Progenitor cell of endocrine pancreas (in vitro differentiated cells): ENCODE measurements around the gene NTN1. TPM values are rescaled to one million over a fixed set of nuclear protein-coding genes. Genes with fewer than 3 reads are reported as not detected.

Experiments
- DNase-seq: peaks from one replicate; pipeline ENCODE4 v3.0.0; 2021; ENCODE audit warnings: low spot score; ENCODE audit not compliant: unreplicated experiment
- H3K27ac Mint-ChIP-seq: 2 replicates; pipeline ENCODE4 v1.8.0; 2021; ENCODE audit warnings: mild to moderate bottlenecking, moderate library complexity, mixed read lengths
- H3K27me3 Mint-ChIP-seq: 2 replicates; pipeline ENCODE4 v1.8.0; 2021; ENCODE audit warnings: mixed read lengths
- H3K36me3 Mint-ChIP-seq: 2 replicates; pipeline ENCODE4 v1.8.0; 2022; ENCODE audit warnings: mixed read lengths; ENCODE audit not compliant: insufficient read depth
- H3K4me1 Mint-ChIP-seq: 2 replicates; pipeline ENCODE4 v1.8.0; 2021; ENCODE audit warnings: low read depth, mixed read lengths
- H3K4me3 Mint-ChIP-seq: 2 replicates; pipeline ENCODE4 v1.8.0; 2021; ENCODE audit warnings: low read depth, mild to moderate bottlenecking, moderate library complexity, mixed read lengths
- H3K9me3 Mint-ChIP-seq: 2 replicates; pipeline ENCODE4 v1.8.0; 2021; ENCODE audit warnings: low read depth, mixed read lengths
- CTCF ChIP-seq: fragments of 200-600 bp; sonication (generic); IDR thresholded peaks from one replicate; pipeline ENCODE4 v1.5.0; 2021; ENCODE audit warnings: antibody characterized with exemption, mild to moderate bottlenecking; ENCODE audit not compliant: unreplicated experiment
- total RNA-seq: library from RNA; stranded (reverse); gene quantifications from 2 replicates; pipeline ENCODE4 v1.2.1, GENCODE V29; 2021

The NTN1 gene
- total RNA-seq, 1 donor from 2014 or later, result 4.4 TPM

GRCh38 chr17:9079461-9080103 lies 58.3 kb downstream of the NTN1 start:
- no peak for DNase-seq
- Mint-ChIP-seq H3K9me3 (no peaks in the 10 kb centered on the region), H3K27ac (no peak overlapping the region), H3K27me3 (peaks cover 43% of the 10 kb centered on the region), H3K36me3 (no peaks in the 10 kb centered on the region), H3K4me3 (no peak overlapping the region), H3K4me1 (no peaks in the 10 kb centered on the region)
- no peak for TF ChIP-seq CTCF

- H3K4me1 Mint-ChIP-seq, result no peaks in the 10 kb centered on the region
Observed at GRCh38 chr17:9080296-9080914, 59.1 kb downstream of the NTN1 start.

GRCh38 chr17:9080983-9081382 lies 59.7 kb downstream of the NTN1 start:
- TF ChIP-seq CTCF, result no peak
- DNase-seq, result no peak
- no peaks in the 10 kb centered on the region for H3K36me3 Mint-ChIP-seq
- no peaks in the 10 kb centered on the region for H3K9me3 Mint-ChIP-seq
- H3K27ac Mint-ChIP-seq, result no peak overlapping the region
- H3K27me3 Mint-ChIP-seq, result peaks cover 52% of the 10 kb centered on the region
- H3K4me1 Mint-ChIP-seq, result no peaks in the 10 kb centered on the region
- H3K4me3 Mint-ChIP-seq, result no peak overlapping the region

More at GRCh38 chr17:9080296-9080914, 59.1 kb downstream of the NTN1 start:
- DNase-seq, result no peak
- Mint-ChIP-seq H3K36me3 (no peaks in the 10 kb centered on the region), H3K27ac (no peak overlapping the region), H3K4me3 (no peak overlapping the region), H3K27me3 (peaks cover 50% of the 10 kb centered on the region), H3K9me3 (no peaks in the 10 kb centered on the region)
- TF ChIP-seq CTCF, result no peak

GRCh38 chr17:9086577-9086976 lies 65.3 kb downstream of the NTN1 start:
- no peak overlapping the region for H3K27ac Mint-ChIP-seq
- no peaks in the 10 kb centered on the region for H3K9me3 Mint-ChIP-seq
- H3K36me3 Mint-ChIP-seq, result no peaks in the 10 kb centered on the region
- TF ChIP-seq CTCF, result no peak
- no peaks in the 10 kb centered on the region for H3K4me1 Mint-ChIP-seq
- H3K27me3 Mint-ChIP-seq, result peaks cover 33% of the 10 kb centered on the region
- DNase-seq, result no peak
- H3K4me3 Mint-ChIP-seq, result no peak overlapping the region

GRCh38 chr17:9087921-9088320 lies 66.6 kb downstream of the NTN1 start:
- H3K27ac Mint-ChIP-seq, result no peak overlapping the region
- DNase-seq, result no peak
- no peak for TF ChIP-seq CTCF
- no peaks in the 10 kb centered on the region for H3K9me3 Mint-ChIP-seq
- peaks cover 28% of the 10 kb centered on the region for H3K27me3 Mint-ChIP-seq
- no peaks in the 10 kb centered on the region for H3K4me1 Mint-ChIP-seq
- H3K4me3 Mint-ChIP-seq, result no peak overlapping the region
- H3K36me3 Mint-ChIP-seq, result no peaks in the 10 kb centered on the region
